Measurements from ENCODE around the gene GFRA1. TPM values are rescaled to one million over a fixed set of nuclear protein-coding genes. Genes with fewer than 3 reads are reported as not detected.

Gene GFRA1
- polyA plus RNA-seq, 2 of the 4 experiments (the other 2 are of a cell fraction): 4.0 to 9.5 TPM

GRCh38 chr10:116109481-116109880 lies 163.5 kb downstream of the GFRA1 start:
- Histone ChIP-seq H3K27ac (no peak overlapping the region), H3K4me2 (no peak overlapping the region), H3K4me3 (no peak overlapping the region), H3K4me1 (peaks cover 8% of the 10 kb centered on the region; the same call in 1 of the 3 replicates), H3K9me3 (no peaks in the 10 kb centered on the region)
- CTCF ChIA-PET: interaction anchor here (1.0 kb wide), 1 partner anchor 17 kb away, joined by 3 read pairs; no protein-coding TSS in a partner anchor
- DNase-seq (ENCODE audit: low read depth in 1 of 2, low spot score in 1 of 2) (no peak), ATAC-seq (no peak), FAIRE-seq (no peak)
- POLR2A ChIA-PET: no interaction called here
- 51% methylated on average over 8 of the region's 8 CpGs for WGBS (ENCODE audit: missing lambda C conversion rate)
- no peak for TF ChIP-seq CHD4 (IDR thresholded peaks at IDR 0.05; ENCODE audit: borderline replicate concordance)

- DNase-seq (ENCODE audit: low read depth in 1 of 2, low spot score in 1 of 2) (peak in 1 of 2 experiments; percentile 10), FAIRE-seq (no peak), ATAC-seq (no peak)
- ChIA-PET POLR2A (no interaction called here), CTCF (no interaction called here)
- no peak overlapping the region for H3K27ac ChIP-seq
- 22% methylated on average over 3 of the region's 3 CpGs for WGBS (ENCODE audit: missing lambda C conversion rate)
- no peak for TF ChIP-seq MYC (IDR thresholded peaks at IDR 0.05; ENCODE audit: borderline replicate concordance, low read length)
- TF ChIP-seq FOSB (CRISPR knock-in tag; IDR thresholded peaks at IDR 0.05): no peak
- TF ChIP-seq ZNF302 (CRISPR knock-in tag; IDR thresholded peaks at IDR 0.05): no peak
- TF ChIP-seq CBX2 (IDR thresholded peaks at IDR 0.05; ENCODE audit: borderline replicate concordance, low read depth): no peak
- TF ChIP-seq POLR2A (IDR thresholded peaks at IDR 0.05; ENCODE audit: low read length): no peak
- TF ChIP-seq MAZ (IDR thresholded peaks at IDR 0.05; ENCODE audit: borderline replicate concordance, low read depth, low read length): no peak
- no peak for TF ChIP-seq REST (IDR thresholded peaks at IDR 0.05)
- no peak for TF ChIP-seq MAFK (IDR thresholded peaks at IDR 0.05; ENCODE audit: partially characterized antibody)
- no peak for TF ChIP-seq BCL3 (IDR thresholded peaks at IDR 0.05)
- no peak for TF ChIP-seq GATA3 (IDR thresholded peaks at IDR 0.05; ENCODE audit: borderline replicate concordance)
- TF ChIP-seq HDAC2 (IDR thresholded peaks at IDR 0.05): no peak
- no peak for TF ChIP-seq KDM1A (IDR thresholded peaks at IDR 0.05; ENCODE audit: low read depth)
- no peak for TF ChIP-seq ZC3H11A (IDR thresholded peaks at IDR 0.05)
- TF ChIP-seq FOSL2 (IDR thresholded peaks at IDR 0.05): no peak
- no peak for TF ChIP-seq FOSL2 (CRISPR knock-in tag; IDR thresholded peaks at IDR 0.05)
- no peak for TF ChIP-seq ATOH8 (CRISPR knock-in tag; IDR thresholded peaks at IDR 0.05; ENCODE audit: low read depth)
- TF ChIP-seq JUN (IDR thresholded peaks at IDR 0.05): no peak
- TF ChIP-seq NR3C1 (IDR thresholded peaks at IDR 0.05): no peak
- TF ChIP-seq TFCP2L1 (CRISPR knock-in tag; IDR thresholded peaks at IDR 0.05): no peak
- 0 out of 3 replicates have a peak overlapping the region, but pooled peaks have one; percentile 22 for H3K4me2 ChIP-seq
- H3K4me3 ChIP-seq: no peak overlapping the region
- H3K9me3 ChIP-seq: no peaks in the 10 kb centered on the region
- no peaks in the 10 kb centered on the region for H3K4me1 ChIP-seq
Observed at GRCh38 chr10:116108095-116108494, 164.9 kb downstream of the GFRA1 start.

GRCh38 chr10:116106611-116107010 lies 166.4 kb downstream of the GFRA1 start:
- no peaks in the 10 kb centered on the region for H3K9me3 ChIP-seq
- no peak for ATAC-seq
- TF ChIP-seq RCOR1 (IDR thresholded peaks at IDR 0.05; ENCODE audit: low read depth, low read length): no peak
- DNase-seq (ENCODE audit: low read depth in 1 of 2, low spot score in 1 of 2): no peak
- H3K4me3 ChIP-seq: no peak overlapping the region
- WGBS (ENCODE audit: missing lambda C conversion rate): 68% methylated on average over 5 of the region's 5 CpGs
- H3K4me2 ChIP-seq: no peak overlapping the region
- no peak overlapping the region for H3K27ac ChIP-seq
- ChIA-PET POLR2A (no interaction called here), CTCF (no interaction called here)
- no peak for FAIRE-seq
- no peaks in the 10 kb centered on the region for H3K4me1 ChIP-seq
